Activated T-cell treated with anti-CD3 and anti-CD28 coated beads for 24 hours (primary cell): ENCODE results near the gene PCDHB3.
"Not testable (repeated sequence)": the region's sequence is repeated elsewhere in the genome, so short reads cannot be mapped to it uniquely, and the experiment has no call there.

Experiments
- DNase-seq: peaks from one replicate; pipeline ENCODE4 v3.0.0-alpha.2; 2020; ENCODE audit warnings: low read depth

PCDHB3 gene

GRCh38 chr5:141100243-141100805 lies at the start of gene PCDHB3:
TSS of gene PCDHB3 (plus strand) at chr5:141100473. CDS start at chr5:141100650, 177 bp downstream.
- DNase-seq = peak; percentile 4

DNA sequence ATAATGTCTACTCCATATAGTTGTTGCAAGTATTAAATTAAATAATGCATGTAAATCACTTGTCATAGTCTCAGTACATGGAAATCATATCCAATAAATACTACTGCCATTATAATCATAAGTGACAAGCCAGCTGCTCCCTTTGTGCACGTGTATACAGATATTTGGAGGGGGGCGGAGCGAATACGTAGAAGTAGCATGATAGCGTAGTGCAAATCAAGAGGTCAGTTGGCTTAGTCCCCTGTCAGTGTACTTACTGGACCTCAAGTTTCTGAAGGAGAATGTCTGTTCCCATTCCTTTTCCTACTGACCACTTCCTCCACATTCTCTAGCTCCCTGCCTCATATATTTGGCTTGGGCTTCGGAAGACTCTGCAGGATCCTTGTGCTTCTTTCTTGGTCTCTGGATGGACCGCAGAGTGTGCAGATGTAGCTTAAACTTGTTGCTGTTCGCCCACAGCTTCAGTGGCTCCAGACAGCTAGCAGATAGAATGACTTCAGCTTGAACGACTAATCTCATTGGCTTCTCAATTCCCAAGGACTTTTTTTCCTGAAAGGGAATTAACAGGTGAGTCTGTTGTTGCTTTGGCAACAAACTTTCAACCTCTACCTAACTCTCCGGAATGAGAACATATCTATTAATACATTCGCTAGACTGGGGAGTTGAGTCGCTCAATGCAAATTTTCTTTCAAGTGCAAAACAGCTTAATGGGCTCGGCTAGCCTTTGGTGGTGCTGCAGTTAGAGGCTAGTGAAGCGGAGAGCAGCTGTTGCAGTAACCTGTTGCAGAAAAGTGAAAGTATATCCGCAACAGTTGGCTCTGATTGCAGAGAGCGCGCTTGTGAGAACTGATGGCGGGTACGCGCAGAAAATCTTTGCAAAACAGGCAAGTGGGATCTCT lies 49.4 kb upstream of the PCDHB3 start, which contains the start of gene PCDHB1:
Gene PCDHB1 (plus strand): TSS at position 753 of the 899 bp plus-strand sequence. CDS start 97 bp downstream, at position 850.
- DNase-seq = no peak

- DNase-seq = no peak
Observed at GRCh38 chr5:141051521-141051866, 48.8 kb upstream of the PCDHB3 start.

DNA sequence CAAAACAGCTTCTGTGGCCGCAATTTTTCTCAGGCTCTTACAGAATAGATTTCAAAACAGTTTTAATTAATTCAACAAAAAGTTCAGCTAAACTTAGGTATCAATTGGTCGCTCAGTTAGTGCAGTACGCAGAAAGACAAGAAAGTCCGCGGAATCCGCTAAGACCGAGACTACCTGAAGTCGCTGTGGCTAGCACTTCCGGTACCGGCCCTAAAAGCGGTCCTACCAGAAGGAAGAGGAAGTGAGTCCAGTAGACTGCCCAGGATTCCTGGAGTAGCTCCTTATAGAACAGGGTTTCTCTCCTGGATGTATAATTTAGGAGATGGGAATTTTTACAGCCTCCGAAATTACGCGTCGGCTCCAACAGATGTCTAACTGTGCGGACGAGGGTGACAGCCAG lies 22.4 kb upstream of the PCDHB3 start:
- no peak for DNase-seq

DNA sequence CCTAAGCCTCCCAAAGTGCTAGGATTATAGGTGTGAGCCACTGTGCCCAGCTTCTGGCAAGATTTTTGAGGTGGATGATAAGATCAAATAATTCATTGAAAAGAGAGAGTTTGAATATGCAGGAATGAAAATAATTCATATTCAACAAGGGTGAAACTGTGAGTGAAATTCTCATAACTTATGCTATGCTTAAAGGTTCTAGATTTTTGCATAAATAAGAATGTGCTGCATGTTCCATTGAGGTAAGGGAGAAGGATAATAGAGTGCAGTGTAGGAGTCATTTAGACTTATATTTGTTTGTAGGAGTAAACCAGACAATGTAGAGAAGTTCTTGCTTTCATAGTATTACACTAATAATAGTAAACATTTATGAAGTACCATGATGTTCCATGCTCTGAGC lies 18.0 kb upstream of the PCDHB3 start:
- DNase-seq = no peak

DNA sequence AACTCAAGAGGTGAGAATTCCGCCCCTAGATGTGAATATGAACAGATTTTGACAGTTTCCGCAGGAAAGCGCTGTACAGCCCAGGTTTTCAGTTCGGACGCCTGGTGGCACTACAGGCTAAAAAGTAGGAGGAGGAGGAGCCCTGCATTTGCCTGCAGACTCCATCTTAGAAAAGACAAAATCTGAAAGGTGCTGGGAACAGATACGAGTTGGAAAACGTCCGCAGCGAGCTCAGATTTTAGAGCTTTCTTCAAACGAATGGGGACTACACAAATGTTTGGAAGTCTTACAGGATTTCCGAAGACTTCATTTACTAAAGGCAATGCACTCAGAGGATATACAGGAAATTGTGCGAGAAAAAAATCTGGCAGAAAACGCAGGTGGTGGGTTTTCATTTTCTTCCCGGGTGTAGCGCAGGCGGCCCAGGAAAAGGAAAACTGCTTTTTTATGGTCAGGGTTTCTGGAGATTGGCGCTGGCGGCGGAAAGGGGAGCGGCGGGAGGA lies 15.7 kb upstream of the PCDHB3 start:
- peak; percentile 23 for DNase-seq

GRCh38 chr5:141094481-141095262 lies 5.6 kb upstream of the PCDHB3 start, which contains the start of gene PCDHB2:
TSS of gene PCDHB2 (plus strand) at chr5:141094615. CDS start at chr5:141094791, 176 bp downstream.
- no peak for DNase-seq

GRCh38 chr5:141095263-141095641 lies 5.0 kb upstream of the PCDHB3 start:
- no peak for DNase-seq

GRCh38 chr5:141096181-141096580 lies 4.1 kb upstream of the PCDHB3 start:
- not testable (repeated sequence) for DNase-seq

GRCh38 chr5:141096586-141096985 lies 3.7 kb upstream of the PCDHB3 start:
- not testable (repeated sequence) for DNase-seq

- no peak for DNase-seq
Observed at GRCh38 chr5:141101059-141101458, 786 bp downstream of the PCDHB3 start.

DNA sequence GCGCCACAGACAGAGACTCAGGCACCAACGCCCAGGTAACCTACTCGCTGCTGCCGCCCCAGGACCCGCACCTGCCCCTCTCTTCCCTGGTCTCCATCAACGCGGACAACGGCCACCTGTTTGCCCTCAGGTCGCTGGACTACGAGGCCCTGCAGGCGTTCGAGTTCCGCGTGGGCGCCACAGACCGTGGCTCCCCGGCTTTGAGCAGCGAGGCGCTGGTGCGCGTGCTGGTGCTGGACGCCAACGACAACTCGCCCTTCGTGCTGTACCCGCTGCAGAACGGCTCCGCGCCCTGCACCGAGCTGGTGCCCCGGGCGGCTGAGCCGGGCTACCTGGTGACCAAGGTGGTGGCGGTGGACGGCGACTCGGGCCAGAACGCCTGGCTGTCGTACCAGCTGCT lies 1.8 kb downstream of the PCDHB3 start:
- DNase-seq = not testable (repeated sequence)

DNA sequence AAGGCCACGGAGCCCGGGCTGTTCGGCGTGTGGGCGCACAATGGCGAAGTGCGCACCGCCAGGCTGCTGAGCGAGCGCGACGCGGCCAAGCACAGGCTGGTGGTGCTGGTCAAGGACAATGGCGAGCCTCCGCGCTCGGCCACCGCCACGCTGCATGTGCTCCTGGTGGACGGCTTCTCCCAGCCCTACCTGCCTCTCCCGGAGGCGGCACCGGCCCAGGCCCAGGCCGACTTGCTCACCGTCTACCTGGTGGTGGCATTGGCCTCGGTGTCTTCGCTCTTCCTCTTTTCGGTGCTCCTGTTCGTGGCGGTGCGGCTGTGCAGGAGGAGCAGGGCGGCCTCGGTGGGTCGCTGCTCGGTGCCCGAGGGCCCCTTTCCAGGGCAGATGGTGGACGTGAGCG lies 2.2 kb downstream of the PCDHB3 start:
- DNase-seq = not testable (repeated sequence)

DNA sequence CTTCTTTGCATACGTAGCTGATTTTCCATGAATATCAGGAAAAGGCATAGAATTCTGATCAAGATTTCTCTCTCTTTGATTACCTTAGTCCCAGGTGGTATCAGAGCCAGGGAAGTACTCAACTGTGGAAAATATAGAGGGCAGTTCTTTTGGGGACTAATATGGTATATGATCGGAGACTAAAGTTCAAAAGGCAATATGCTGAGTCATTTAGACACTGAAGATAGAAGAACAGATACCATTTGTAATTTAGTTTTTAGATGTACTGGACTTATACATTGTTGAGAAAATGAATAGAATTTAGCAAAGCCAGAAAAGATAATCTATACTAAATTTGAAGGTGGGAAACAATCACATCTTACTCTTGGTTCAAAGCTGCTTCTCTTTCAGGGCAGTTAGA lies 5.1 kb downstream of the PCDHB3 start:
- no peak for DNase-seq

DNA sequence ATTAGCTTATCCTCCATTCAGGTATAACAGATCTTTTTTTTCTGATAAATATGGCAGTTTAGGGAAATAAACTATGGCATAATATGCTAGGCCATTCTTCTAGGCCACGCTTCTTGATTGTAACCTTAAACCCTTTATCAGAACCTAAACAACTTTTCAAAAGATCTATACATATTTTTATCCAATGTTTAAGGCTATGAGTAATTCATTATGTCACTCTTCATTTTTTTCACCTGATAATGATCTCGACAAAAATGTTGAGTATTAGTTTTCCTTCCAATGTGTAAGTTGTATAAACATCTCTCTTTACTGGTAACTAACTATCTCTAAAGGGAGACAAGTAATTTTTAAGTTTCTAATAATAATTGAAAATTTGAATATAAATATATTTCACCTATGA lies 19.0 kb downstream of the PCDHB3 start:
- no peak for DNase-seq

DNA sequence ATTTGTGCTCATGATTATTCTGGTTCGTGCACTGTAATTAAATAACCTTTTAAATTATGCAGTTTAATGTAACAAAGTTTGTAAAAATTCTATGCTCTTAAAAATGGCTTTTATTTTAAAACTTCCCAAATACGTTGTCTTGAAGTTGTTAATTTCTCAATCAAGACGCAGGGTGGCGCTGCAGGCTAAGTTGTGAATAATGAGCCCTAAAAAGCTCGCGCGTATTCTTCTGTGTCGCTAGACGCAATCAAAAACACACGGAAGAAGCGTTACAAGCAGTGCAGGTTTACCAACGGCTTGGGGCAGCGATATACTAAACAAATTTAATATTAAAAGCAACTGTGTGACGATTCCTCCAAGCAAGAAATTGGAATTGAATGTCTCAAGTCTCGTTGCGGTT lies 21.3 kb downstream of the PCDHB3 start, which contains the start of gene PCDHB4:
Gene PCDHB4 (plus strand): TSS at position 256 of the 400 bp plus-strand sequence. CDS start 181 bp downstream, outside the sequence.
- no peak for DNase-seq

DNA sequence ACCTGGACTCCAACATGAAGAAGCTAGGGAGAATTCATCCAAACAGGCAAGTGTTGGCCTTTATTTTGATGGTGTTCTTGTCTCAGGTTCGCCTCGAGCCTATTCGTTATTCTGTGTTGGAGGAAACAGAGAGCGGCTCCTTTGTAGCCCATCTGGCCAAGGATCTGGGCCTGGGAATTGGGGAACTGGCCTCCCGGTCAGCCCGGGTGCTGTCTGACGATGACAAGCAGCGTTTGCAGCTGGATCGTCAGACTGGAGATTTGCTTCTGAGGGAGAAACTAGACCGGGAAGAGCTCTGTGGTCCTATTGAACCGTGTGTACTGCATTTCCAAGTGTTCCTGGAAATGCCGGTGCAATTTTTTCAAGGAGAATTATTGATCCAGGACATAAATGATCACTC lies 21.7 kb downstream of the PCDHB3 start:
- DNase-seq = no peak

- not testable (repeated sequence) for DNase-seq
Observed at GRCh38 chr5:141123396-141124135, 23.3 kb downstream of the PCDHB3 start.

GRCh38 chr5:141127305-141127704 lies 27.0 kb downstream of the PCDHB3 start:
- no peak for DNase-seq

DNA sequence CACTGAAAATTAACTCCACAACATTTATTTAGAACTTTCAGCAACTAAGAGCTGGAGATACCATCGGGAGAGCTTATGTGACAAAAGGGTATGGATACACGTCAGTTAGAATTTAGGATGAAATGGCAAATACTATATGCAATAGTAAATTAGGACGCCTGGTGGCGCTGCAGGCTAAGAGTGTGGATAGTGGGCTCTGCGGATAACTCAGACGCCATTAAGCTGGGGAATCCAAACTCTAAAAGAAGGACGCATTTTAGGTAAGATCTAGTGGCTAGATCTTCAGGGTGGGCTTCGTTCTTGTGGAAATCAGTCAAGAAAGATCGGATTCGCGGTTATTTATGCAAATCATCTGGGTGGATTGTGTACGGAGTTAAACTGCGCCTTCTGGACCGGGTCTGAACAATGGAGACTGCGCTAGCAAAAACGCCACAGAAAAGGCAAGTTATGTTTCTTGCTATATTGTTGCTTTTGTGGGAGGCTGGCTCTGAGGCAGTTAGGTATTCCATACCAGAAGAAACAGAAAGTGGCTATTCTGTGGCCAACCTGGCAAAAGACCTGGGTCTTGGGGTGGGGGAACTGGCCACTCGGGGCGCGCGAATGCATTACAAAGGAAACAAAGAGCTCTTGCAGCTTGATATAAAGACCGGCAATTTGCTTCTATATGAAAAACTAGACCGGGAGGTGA lies 34.9 kb downstream of the PCDHB3 start, which contains the start of gene PCDHB5:
Gene PCDHB5 (plus strand): TSS at position 177 of the 688 bp plus-strand sequence. CDS start 229 bp downstream, at position 406.
- no peak for DNase-seq
